GM21619 (cell line): ENCODE measurements around the gene STMN1.
A peak's percentile ranks its signal among the peaks of the same experiment; 100 is the strongest.

ENCODE experiments used
- ATAC-seq: cut with Tn5 transposase; IDR thresholded peaks from one replicate; pipeline ENCODE4 v1.9.1; 2021; ENCODE audit not compliant: unreplicated experiment

The STMN1 gene

GRCh38 chr1:25896266-25896665 is 10.0 kb downstream of the STMN1 start:
- ATAC-seq = no peak

- ATAC-seq = peak; percentile 88
These were observed 10.7 kb downstream of the STMN1 start for GRCh38 chr1:25895365-25895990.

- ATAC-seq = no peak
These were observed 13.1 kb downstream of the STMN1 start for GRCh38 chr1:25893116-25893515.

- ATAC-seq = no peak
These were observed 14.6 kb downstream of the STMN1 start for GRCh38 chr1:25891606-25892005.

GRCh38 chr1:25890239-25891034 is 15.8 kb downstream of the STMN1 start:
- ATAC-seq = no peak

- no peak for ATAC-seq
These were observed 16.7 kb downstream of the STMN1 start for GRCh38 chr1:25889470-25889869.

- ATAC-seq = no peak
These were observed 17.7 kb downstream of the STMN1 start for GRCh38 chr1:25888426-25888987.

GRCh38 chr1:25885602-25886001 is 20.6 kb downstream of the STMN1 start:
- ATAC-seq = no peak

GRCh38 chr1:25881266-25881665 is 25.0 kb downstream of the STMN1 start:
- ATAC-seq = no peak

- no peak for ATAC-seq
These were observed 25.7 kb downstream of the STMN1 start for GRCh38 chr1:25880518-25880917.

GRCh38 chr1:25879675-25880074 is 26.5 kb downstream of the STMN1 start:
- no peak for ATAC-seq

GRCh38 chr1:25878690-25879089 is 27.5 kb downstream of the STMN1 start:
- no peak for ATAC-seq

GRCh38 chr1:25877155-25877554 is 29.1 kb downstream of the STMN1 start:
- ATAC-seq = no peak

- no peak for ATAC-seq
These were observed 29.5 kb downstream of the STMN1 start for GRCh38 chr1:25876693-25877077.

GRCh38 chr1:25875856-25876692 is 30.1 kb downstream of the STMN1 start:
- no peak for ATAC-seq

- no peak for ATAC-seq
These were observed 30.9 kb downstream of the STMN1 start, which contains the start of gene PAQR7 for GRCh38 chr1:25875154-25875855. Gene PAQR7 (minus strand): TSS chr1:25875708. CDS start chr1:25863839, 11,869 bp downstream.

GRCh38 chr1:25874635-25875153 is 31.5 kb downstream of the STMN1 start:
- ATAC-seq = no peak

- no peak for ATAC-seq
These were observed 32.0 kb downstream of the STMN1 start for GRCh38 chr1:25874209-25874608.

GRCh38 chr1:25873120-25873519 is 33.1 kb downstream of the STMN1 start:
- no peak for ATAC-seq

GRCh38 chr1:25872713-25873112 is 33.5 kb downstream of the STMN1 start:
- no peak for ATAC-seq
